ENCODE data around the gene SLC43A1. TPM values are rescaled to one million over a fixed set of nuclear protein-coding genes. Genes with fewer than 3 reads are reported as not detected.

Gene SLC43A1
- total and polyA plus RNA-seq, 8 donors: 11.7 to 25.3 (median 18.0) TPM

- peaks cover 0 to 61% of the 10 kb centered on the region in 2 donors for H3K36me3 ChIP-seq
- H3K27me3 ChIP-seq: no peaks in the 10 kb centered on the region
- intact Hi-C loops (cut with DNase I): no loop called here
- peaks cover 0 to 5% of the 10 kb centered on the region in 2 donors for H3K4me1 ChIP-seq
- H3K9me3 ChIP-seq: no peaks in the 10 kb centered on the region
- no peak for TF ChIP-seq CTCF (IDR thresholded peaks at IDR 0.05)
- DNase-seq: no peak
- H3K4me3 ChIP-seq: no peak overlapping the region
- ATAC-seq: no peak
- no peak overlapping the region for H3K27ac ChIP-seq
Observed at GRCh38 chr11:57546869-57547475, 31.5 kb upstream of the SLC43A1 start.

GRCh38 chr11:57546451-57546850 is 30.9 kb upstream of the SLC43A1 start:
- no peak for DNase-seq
- intact Hi-C loops (cut with DNase I): no loop called here
- no peak for TF ChIP-seq CTCF (IDR thresholded peaks at IDR 0.05)
- Histone ChIP-seq H3K36me3 (peaks cover 0 to 56% of the 10 kb centered on the region in 2 donors), H3K9me3 (no peaks in the 10 kb centered on the region), H3K27ac (no peak overlapping the region), H3K27me3 (no peaks in the 10 kb centered on the region), H3K4me3 (no peak overlapping the region), H3K4me1 (peaks cover 0 to 5% of the 10 kb centered on the region in 2 donors)
- no peak for ATAC-seq

- TF ChIP-seq CTCF (IDR thresholded peaks at IDR 0.05): no peak
- intact Hi-C loops (cut with DNase I): no loop called here
- ATAC-seq: no peak
Observed at GRCh38 chr11:57545883-57546282, 30.4 kb upstream of the SLC43A1 start.

GRCh38 chr11:57544566-57544965 is 29.1 kb upstream of the SLC43A1 start:
- no peak overlapping the region for H3K4me3 ChIP-seq
- no peak for ATAC-seq
- no peak for TF ChIP-seq CTCF (IDR thresholded peaks at IDR 0.05)
- no peaks in the 10 kb centered on the region for H3K9me3 ChIP-seq
- no peak overlapping the region for H3K27ac ChIP-seq
- H3K36me3 ChIP-seq: peaks cover 0 to 37% of the 10 kb centered on the region in 2 donors
- intact Hi-C loops (cut with DNase I): no loop called here
- H3K4me1 ChIP-seq: peaks cover 0 to 5% of the 10 kb centered on the region in 2 donors
- no peaks in the 10 kb centered on the region for H3K27me3 ChIP-seq
- DNase-seq: no peak

More at GRCh38 chr11:57545883-57546282, 30.4 kb upstream of the SLC43A1 start:
- no peaks in the 10 kb centered on the region for H3K27me3 ChIP-seq
- H3K4me3 ChIP-seq: no peak overlapping the region
- DNase-seq: no peak
- no peak overlapping the region for H3K27ac ChIP-seq
- no peaks in the 10 kb centered on the region for H3K9me3 ChIP-seq
- peaks cover 0 to 51% of the 10 kb centered on the region in 2 donors for H3K36me3 ChIP-seq
- peaks cover 0 to 5% of the 10 kb centered on the region in 2 donors for H3K4me1 ChIP-seq

GRCh38 chr11:57543593-57543992 is 28.1 kb upstream of the SLC43A1 start:
- Histone ChIP-seq H3K36me3 (peaks cover 0 to 34% of the 10 kb centered on the region in 2 donors), H3K4me3 (no peak overlapping the region), H3K9me3 (no peaks in the 10 kb centered on the region), H3K27ac (no peak overlapping the region), H3K27me3 (no peaks in the 10 kb centered on the region), H3K4me1 (peaks cover 0 to 5% of the 10 kb centered on the region in 2 donors)
- DNase-seq (no peak), ATAC-seq (peak; percentile 13)
- TF ChIP-seq CTCF (IDR thresholded peaks at IDR 0.05): no peak
- intact Hi-C loops (cut with DNase I): no loop called here

Measured in left lung (tissue), 10 donors.